ENCODE results near the gene CADPS2.

DNA sequence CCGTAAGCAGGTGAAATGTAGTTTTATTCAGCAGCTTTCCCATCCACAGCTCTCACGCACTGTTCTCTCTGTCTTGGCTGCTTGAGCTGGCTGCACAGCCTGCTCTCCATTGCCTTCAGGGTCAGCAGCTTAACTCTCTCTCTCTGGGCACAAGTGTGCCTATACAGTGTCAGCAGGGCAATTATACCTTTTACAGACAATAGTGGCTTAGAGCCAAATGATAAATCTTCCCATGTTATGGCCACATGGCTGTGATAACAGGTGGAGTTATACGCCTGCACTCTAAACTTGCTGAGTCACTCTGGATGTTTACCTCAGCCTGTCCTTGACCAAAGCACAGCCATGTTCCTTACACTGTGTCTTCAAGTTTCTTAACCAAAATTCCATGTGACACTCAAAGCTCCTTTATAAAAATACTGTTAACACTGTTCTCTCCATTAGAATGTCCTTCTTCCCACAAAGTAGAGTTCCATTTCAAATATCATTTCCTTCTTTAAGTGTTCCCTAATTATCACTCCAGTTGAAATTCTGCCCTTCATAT lies 193.4 kb downstream of the CADPS2 start:
- TF ChIP-seq FOXM1 (IDR thresholded peaks at IDR 0.05; ENCODE audit: low read depth, low read length) (no peak), FOS (IDR thresholded peaks at IDR 0.05; ENCODE audit: borderline replicate concordance, extremely low read depth, insufficient read length) (no peak), PRDM15 (CRISPR knock-in tag; IDR thresholded peaks at IDR 0.05) (no peak), RAD51 (IDR thresholded peaks at IDR 0.05) (no peak), CEBPB (IDR thresholded peaks at IDR 0.05; ENCODE audit: borderline replicate concordance in 1 of 2, low read depth in 2 of 2, low read length in 2 of 2) (no peak), MTA3 (IDR thresholded peaks at IDR 0.05; ENCODE audit: borderline replicate concordance, low read length) (no peak), RAD21 (IDR thresholded peaks at IDR 0.05; ENCODE audit: insufficient read depth, low read depth, low read length) (no peak), ATF3 (IDR thresholded peaks at IDR 0.05; ENCODE audit: borderline replicate concordance, extremely low read depth, low read depth, low read length) (no peak), MXI1 (IDR thresholded peaks at IDR 0.05; ENCODE audit: low read depth, low read length) (no peak)
- TF ChIP-seq, protein P1, sequence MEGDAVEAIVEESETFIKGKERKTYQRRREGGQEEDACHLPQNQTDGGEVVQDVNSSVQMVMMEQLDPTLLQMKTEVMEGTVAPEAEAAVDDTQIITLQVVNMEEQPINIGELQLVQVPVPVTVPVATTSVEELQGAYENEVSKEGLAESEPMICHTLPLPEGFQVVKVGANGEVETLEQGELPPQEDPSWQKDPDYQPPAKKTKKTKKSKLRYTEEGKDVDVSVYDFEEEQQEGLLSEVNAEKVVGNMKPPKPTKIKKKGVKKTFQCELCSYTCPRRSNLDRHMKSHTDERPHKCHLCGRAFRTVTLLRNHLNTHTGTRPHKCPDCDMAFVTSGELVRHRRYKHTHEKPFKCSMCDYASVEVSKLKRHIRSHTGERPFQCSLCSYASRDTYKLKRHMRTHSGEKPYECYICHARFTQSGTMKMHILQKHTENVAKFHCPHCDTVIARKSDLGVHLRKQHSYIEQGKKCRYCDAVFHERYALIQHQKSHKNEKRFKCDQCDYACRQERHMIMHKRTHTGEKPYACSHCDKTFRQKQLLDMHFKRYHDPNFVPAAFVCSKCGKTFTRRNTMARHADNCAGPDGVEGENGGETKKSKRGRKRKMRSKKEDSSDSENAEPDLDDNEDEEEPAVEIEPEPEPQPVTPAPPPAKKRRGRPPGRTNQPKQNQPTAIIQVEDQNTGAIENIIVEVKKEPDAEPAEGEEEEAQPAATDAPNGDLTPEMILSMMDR (IDR thresholded peaks at IDR 0.05 in 2 of 3, conservative IDR thresholded peaks at IDR 0.05 in 1 of 3; ENCODE audit: control insufficient read depth in 2 of 3, extremely low read depth in 1 of 3, insufficient read depth in 1 of 3, low read depth in 3 of 3, low read length in 3 of 3) = no peak
